ENCODE results near the gene CHDH.

CHDH gene

DNA sequence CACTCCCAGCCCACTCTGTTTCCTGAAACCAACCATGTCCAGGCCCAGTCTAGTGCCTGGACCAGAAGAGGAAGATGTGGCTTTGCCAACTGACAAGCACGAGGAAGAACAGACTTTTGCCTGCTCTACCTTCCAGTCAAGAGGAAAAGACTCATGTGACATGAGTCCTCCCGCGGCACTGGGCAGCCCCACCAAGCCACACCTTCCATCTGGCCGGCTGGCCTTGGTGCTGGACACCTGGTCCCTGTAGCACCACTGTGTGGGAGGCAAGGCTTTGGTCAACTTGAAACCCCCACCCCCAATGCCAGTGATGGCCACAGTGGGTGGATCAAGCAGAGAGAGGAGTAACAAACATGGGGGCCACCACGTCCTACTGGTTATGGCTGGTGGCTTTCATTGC lies 12.5 kb downstream of the CHDH start:
- no peak for DNase-seq (ENCODE audit: low read depth)
- H3K4me3 ChIP-seq (ENCODE audit: control insufficient read depth, low read depth, low read length), result no peak overlapping the region
- TF ChIP-seq, protein P1, sequence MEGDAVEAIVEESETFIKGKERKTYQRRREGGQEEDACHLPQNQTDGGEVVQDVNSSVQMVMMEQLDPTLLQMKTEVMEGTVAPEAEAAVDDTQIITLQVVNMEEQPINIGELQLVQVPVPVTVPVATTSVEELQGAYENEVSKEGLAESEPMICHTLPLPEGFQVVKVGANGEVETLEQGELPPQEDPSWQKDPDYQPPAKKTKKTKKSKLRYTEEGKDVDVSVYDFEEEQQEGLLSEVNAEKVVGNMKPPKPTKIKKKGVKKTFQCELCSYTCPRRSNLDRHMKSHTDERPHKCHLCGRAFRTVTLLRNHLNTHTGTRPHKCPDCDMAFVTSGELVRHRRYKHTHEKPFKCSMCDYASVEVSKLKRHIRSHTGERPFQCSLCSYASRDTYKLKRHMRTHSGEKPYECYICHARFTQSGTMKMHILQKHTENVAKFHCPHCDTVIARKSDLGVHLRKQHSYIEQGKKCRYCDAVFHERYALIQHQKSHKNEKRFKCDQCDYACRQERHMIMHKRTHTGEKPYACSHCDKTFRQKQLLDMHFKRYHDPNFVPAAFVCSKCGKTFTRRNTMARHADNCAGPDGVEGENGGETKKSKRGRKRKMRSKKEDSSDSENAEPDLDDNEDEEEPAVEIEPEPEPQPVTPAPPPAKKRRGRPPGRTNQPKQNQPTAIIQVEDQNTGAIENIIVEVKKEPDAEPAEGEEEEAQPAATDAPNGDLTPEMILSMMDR (conservative IDR thresholded peaks at IDR 0.05; ENCODE audit: control insufficient read depth, insufficient read depth, low read depth, low read length), result no peak

DNA sequence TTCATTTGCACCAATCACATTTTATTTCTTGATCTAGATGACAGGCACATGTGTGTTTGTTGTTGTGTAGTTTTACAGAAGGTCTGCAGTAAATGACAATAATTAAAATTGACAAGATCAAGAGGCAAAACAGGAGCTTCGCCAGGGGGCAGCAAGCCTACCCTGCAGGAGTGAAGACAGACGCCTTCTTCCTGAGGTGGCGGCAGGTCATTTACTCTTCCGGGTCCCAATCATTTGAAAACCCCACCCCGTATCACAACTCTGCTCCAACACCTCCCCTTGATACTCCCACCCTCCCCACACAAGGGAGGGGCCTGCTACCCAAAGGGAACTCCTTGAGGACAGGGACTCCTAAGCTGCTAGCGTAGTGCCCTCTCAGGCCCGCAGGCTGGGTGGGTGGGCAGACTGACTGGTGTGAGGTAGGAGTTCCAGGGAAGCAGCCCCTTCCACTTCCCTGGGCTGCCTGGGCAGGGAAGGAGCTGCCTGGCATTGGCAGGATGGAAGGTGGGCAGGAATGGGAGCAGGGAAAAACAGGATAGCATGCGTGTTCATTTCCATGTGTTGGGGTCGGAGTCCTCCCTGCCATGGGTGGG lies 13.1 kb downstream of the CHDH start:
- DNase-seq (ENCODE audit: low read depth), result no peak
- H3K4me3 ChIP-seq (ENCODE audit: control insufficient read depth, low read depth, low read length), result no peak overlapping the region
- TF ChIP-seq, protein P1 (conservative IDR thresholded peaks at IDR 0.05; ENCODE audit: control insufficient read depth, insufficient read depth, low read depth, low read length), result no peak

DNA sequence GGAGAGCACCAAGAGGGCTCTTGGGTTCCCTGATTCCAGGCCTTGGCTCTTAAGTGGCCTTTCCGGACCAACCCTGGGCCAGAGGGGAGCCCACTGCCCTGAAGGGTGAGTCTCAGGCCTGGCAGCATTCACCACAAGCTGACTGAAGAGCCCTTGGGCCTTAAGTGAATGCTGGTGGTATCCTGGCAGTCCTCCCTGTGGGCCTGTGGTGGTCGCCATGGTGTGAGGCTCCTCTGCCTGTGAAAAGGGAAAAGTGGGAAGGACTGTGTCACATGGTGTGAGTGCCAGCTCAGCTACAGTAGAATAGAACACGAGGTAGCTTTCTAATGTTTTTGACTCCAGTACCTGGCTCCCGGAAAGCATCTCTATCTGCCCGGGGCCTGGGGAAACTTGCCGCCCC lies 15.3 kb downstream of the CHDH start:
- TF ChIP-seq, protein P1 (conservative IDR thresholded peaks at IDR 0.05; ENCODE audit: control insufficient read depth, insufficient read depth, low read depth, low read length), result no peak
- DNase-seq (ENCODE audit: low read depth), result no peak
- no peak overlapping the region for H3K4me3 ChIP-seq (ENCODE audit: control insufficient read depth, low read depth, low read length)

DNA sequence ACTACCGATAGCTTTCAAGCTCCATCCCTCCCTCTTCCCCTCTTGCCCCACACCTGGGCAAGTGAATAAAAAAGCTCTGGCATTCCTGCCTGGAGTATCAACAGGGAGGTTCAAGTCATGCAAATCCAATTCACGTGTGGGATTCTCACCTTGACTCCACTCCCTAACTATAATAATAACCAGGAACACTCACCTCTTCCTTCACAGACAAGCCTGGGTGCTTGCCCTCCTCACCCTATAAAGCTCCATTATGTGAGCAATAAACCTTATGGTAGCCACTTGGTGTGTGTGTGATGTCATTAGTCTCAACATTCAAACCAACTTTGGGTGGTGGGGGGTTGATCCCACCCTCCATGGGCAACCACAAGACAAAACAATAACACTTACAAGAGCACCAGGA lies 16.6 kb downstream of the CHDH start:
- no peak overlapping the region for H3K4me3 ChIP-seq (ENCODE audit: control insufficient read depth, low read depth, low read length)
- TF ChIP-seq, protein P1 (conservative IDR thresholded peaks at IDR 0.05; ENCODE audit: control insufficient read depth, insufficient read depth, low read depth, low read length), result no peak
- no peak for DNase-seq (ENCODE audit: low read depth)

DNA sequence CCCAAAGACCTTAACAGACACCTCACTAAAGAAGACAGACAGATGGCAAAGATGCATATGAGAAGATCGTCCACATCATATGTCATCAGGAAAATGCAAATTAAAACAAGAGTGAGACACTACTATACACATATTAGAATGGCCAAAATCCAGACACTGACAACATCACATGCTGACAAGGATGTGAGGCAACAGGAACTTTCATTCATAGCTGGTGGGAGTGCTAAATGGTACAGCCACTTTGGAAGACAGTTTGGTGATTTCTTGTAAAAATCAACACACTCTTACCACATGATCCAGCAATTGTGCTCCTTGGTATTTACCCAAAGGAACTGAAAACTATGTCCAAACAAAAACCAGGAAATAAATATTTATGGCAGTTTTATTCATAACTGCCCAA lies 17.6 kb downstream of the CHDH start:
- DNase-seq (ENCODE audit: low read depth), result no peak

DNA sequence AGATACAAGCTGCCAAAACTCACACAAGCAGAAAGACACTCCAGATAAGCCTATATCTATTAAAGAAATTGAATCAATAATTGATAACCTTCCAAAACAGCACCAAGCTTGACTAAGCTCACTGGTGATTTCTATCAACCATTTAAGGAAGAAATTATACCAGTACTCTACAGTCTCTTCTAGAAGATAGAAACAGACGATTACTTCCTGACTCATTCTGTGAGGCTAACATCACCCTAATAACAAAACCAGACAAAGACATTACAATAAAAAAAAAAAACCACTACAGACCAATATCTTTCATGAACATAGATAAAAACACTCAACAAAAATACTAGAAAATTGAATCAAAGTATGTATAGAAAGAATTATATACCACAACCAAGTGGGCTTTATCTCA lies 20.2 kb downstream of the CHDH start:
- no peak overlapping the region for H3K4me3 ChIP-seq (ENCODE audit: control insufficient read depth, low read depth, low read length)
- TF ChIP-seq, protein P1 (conservative IDR thresholded peaks at IDR 0.05; ENCODE audit: control insufficient read depth, insufficient read depth, low read depth, low read length), result no peak
- no peak for DNase-seq (ENCODE audit: low read depth)

More for the DNA sequence above, 17.6 kb downstream of the CHDH start:
- no peak overlapping the region for H3K4me3 ChIP-seq (ENCODE audit: control insufficient read depth, low read depth, low read length)
- TF ChIP-seq, protein P1 (conservative IDR thresholded peaks at IDR 0.05; ENCODE audit: control insufficient read depth, insufficient read depth, low read depth, low read length), result no peak

DNA sequence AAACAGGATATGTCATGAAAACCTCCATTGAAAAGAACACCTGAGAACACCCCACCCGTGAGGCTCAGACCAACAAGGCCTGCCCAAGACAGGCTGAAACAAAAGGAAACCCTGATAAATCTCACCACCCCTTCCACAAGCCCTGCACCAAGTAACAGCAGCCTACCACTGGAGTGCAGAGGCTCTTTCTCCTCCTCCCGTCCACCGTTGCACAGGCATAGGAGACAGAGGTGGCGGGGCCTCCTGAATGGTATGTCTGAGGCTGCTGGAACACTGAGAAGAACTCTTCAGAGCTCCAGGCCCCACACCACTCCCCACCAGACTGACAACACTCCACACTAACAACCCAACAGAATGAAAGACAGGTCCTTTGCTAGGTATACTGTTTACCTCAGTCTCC lies 21.4 kb downstream of the CHDH start:
- DNase-seq (ENCODE audit: low read depth), result no peak
- TF ChIP-seq, protein P1 (conservative IDR thresholded peaks at IDR 0.05; ENCODE audit: control insufficient read depth, insufficient read depth, low read depth, low read length), result no peak
- H3K4me3 ChIP-seq (ENCODE audit: control insufficient read depth, low read depth, low read length), result no peak overlapping the region
